ENCODE measurements around the gene CASP6.

The CASP6 gene

DNA sequence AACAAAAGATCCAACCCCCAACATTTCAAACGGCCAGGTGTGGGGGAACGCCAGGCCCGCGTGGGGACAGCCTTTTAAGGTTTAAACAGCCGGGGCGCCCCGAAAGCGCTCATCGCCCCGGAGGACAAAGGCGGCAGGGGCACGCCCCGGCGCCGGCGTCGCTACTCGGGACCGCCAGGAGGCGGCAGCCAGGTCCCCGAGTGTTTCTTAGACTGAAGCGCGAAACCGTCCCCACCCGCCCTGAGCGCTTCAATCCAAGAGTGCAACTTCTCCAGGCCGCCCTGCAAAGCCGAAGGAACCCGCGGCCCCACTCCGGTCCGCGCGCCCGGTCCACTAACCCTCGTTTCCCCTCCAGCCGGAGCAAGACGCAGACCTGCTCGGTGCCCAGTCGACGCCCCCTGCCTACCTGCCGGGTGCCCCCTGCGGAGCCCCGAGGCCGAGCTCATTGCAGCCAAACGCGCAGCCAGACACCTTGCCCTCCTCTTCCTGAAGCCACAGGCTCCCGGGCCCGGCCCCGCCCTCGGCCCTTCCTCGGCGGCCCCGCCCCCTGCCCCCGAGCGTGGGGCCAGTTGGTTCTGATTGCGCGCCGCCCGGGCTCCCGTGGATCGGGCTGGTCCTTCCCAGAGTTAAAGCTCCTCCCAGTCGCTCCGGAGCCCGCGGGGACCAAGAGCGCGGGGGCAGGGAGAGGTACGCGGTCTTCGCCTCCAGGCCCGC lies at the start of gene CASP6:
Gene CASP6 (minus strand): TSS at position 496 of the 714 bp plus-strand sequence. CDS start 50 bp downstream, at position 446.
- no peak for TF ChIP-seq ZFX (IDR thresholded peaks at IDR 0.05; ENCODE audit: borderline replicate concordance)
- TF ChIP-seq, protein P1, sequence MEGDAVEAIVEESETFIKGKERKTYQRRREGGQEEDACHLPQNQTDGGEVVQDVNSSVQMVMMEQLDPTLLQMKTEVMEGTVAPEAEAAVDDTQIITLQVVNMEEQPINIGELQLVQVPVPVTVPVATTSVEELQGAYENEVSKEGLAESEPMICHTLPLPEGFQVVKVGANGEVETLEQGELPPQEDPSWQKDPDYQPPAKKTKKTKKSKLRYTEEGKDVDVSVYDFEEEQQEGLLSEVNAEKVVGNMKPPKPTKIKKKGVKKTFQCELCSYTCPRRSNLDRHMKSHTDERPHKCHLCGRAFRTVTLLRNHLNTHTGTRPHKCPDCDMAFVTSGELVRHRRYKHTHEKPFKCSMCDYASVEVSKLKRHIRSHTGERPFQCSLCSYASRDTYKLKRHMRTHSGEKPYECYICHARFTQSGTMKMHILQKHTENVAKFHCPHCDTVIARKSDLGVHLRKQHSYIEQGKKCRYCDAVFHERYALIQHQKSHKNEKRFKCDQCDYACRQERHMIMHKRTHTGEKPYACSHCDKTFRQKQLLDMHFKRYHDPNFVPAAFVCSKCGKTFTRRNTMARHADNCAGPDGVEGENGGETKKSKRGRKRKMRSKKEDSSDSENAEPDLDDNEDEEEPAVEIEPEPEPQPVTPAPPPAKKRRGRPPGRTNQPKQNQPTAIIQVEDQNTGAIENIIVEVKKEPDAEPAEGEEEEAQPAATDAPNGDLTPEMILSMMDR (IDR thresholded peaks at IDR 0.05), result peak; percentile 70
- H3K27ac ChIP-seq, result peak within 1 kb of the TSS; percentile 73

DNA sequence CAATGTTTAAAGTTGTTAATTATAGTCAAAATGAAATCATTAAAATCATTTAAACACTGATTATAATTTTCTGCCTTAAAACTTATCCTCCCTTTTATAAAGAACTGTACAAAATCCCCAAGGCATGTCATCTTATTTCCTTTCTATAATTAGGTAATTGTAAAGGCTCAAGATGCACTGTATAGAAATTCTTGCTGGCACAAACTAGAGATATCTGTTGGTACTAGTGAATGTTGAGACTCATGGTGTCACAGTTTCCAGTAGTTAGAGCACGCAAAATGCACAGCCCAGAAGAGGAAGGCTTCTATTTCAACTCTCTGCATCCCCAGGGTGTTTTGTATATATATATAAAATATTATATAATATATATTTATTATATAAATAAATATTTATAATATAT lies 49.3 kb upstream of the CASP6 start:
- TF ChIP-seq, protein P1 (IDR thresholded peaks at IDR 0.05), result no peak
- no peak for TF ChIP-seq ZFX (IDR thresholded peaks at IDR 0.05; ENCODE audit: borderline replicate concordance)
- no peak overlapping the region for H3K27ac ChIP-seq

DNA sequence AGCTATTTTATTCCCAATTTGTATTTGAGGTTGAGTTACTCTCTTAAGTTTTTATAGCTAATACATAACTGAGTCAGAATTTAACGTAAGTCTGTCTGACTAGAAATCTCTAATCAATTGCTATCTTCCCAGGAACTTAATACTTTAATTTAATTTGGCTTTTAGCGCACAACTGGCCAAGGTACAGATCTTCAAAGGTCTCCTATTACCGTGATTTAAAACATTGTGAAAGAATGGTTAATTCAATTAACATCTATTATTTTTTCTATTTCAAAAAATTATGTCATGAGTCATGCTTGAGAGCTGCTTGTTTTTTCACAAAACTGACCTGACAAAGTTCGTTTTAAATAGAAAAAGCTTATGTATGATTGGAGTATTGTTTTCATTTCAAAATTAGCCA lies 48.6 kb upstream of the CASP6 start:
- H3K27ac ChIP-seq, result no peak overlapping the region
- TF ChIP-seq, protein P1 (IDR thresholded peaks at IDR 0.05), result no peak
- no peak for TF ChIP-seq ZFX (IDR thresholded peaks at IDR 0.05; ENCODE audit: borderline replicate concordance)

DNA sequence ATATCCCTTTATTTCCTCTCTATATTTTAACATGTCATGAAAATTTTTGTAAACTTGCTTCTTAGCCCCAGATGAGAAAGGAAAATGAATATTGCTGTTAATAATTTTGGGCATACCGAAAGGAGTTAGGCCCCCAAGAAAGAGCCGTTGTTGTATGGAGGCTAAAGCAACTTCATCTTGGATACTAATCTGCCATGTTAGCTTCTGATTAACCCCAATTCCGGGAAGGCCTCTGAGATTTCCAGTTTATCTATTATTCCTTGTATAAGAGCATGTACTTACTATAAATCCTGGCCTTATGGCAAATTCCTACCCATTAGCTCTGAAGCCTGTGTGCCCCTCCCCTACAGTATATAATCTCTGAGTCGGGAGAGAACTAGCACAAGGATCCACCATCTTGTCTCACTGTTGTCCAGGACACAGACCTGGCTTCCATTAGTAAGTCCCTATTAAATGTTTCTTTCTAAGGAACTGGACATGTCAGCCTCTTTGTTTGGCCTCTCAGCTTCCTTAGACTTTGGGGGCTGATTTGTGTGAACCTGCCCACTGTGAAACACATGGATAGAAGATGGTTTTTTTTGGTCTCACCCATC lies 47.5 kb upstream of the CASP6 start:
- no peak overlapping the region for H3K27ac ChIP-seq

DNA sequence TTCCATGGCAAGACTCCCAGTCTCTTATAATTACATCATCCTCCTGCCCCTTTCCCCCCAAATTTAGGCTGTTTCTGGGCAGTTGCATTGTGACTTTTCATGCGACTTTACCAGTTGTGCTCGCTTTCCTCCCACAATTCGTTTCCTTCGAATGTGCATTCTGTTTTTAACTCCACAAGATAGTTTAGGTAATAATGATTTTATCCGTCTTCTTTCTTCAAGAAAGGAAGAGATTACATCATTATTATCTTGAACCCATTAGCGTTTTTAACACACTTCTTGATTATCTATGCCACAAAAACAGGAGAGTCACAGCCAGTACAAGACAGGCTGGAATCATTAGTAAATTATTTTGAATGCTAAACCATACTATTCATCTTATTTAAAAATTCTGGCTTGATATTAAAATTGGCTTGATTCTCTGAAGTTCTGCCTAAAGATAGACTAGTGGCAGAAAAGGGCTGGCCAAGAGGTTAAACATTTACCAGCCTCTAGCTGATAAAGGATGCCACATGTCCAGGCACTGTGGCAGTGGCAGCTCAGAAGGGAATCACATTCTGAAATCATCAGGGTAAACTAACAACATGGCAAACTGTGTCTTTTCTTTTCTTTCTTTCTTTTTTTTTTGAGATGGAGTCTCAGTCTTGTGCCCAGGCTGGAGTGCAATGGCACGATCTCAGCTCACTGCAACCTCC lies 46.3 kb upstream of the CASP6 start:
- no peak for TF ChIP-seq ZFX (IDR thresholded peaks at IDR 0.05; ENCODE audit: borderline replicate concordance)
- TF ChIP-seq, protein P1 (IDR thresholded peaks at IDR 0.05), result no peak
- no peak overlapping the region for H3K27ac ChIP-seq

More for the DNA sequence above, 47.5 kb upstream of the CASP6 start:
- TF ChIP-seq, protein P1 (IDR thresholded peaks at IDR 0.05), result no peak
- TF ChIP-seq ZFX (IDR thresholded peaks at IDR 0.05; ENCODE audit: borderline replicate concordance), result no peak

DNA sequence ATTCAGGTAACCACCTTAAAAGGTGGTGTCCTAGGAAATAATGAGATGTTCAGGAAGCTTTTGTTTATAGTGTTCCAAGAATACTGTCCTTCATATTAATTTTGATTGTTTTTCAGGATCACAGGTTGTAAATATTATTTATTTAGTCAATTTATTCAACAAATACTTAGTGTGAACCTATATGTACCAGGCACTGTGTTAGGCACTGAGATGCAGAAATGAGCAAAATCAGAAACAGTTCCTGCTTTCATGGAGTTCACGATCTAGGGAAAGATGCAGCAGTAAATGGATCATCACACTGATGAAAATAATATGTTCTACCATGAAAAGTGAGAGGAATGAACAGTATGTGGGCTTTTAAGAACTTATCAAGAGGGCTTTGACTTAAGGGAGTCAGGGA lies 44.9 kb upstream of the CASP6 start:
- TF ChIP-seq, protein P1 (IDR thresholded peaks at IDR 0.05), result no peak
- TF ChIP-seq ZFX (IDR thresholded peaks at IDR 0.05; ENCODE audit: borderline replicate concordance), result no peak
- H3K27ac ChIP-seq, result no peak overlapping the region

DNA sequence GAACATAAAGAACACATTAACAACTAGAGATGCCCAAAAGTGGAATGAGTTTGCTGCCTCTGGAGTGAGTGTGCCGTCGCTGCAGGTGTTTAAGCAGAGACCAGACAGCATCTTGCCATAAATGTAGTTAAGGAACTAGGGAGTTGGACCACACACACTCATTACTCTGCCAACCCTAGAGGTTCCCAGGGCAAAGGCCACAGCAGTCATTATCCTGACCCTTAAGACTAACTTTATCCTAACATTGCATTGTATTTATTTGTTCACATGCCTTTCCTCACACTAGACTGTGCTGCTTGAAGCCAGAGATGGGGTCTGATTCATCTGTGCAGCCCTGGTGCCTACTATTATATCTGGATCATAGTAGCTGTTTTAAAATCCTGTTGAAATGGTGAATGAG lies 43.5 kb upstream of the CASP6 start:
- no peak overlapping the region for H3K27ac ChIP-seq
- no peak for TF ChIP-seq ZFX (IDR thresholded peaks at IDR 0.05; ENCODE audit: borderline replicate concordance)
- TF ChIP-seq, protein P1 (IDR thresholded peaks at IDR 0.05), result no peak
